ENCODE data around the gene PACS2.

- TF ChIP-seq ZBTB33 (IDR thresholded peaks at IDR 0.05; ENCODE audit: borderline replicate concordance, low read depth) (no peak), TEAD4 (IDR thresholded peaks at IDR 0.05; ENCODE audit: borderline replicate concordance, insufficient read depth) (no peak), MAX (IDR thresholded peaks at IDR 0.05; ENCODE audit: low read depth) (no peak; the same call in 1 of the 2 replicates), GABPA (IDR thresholded peaks at IDR 0.05; ENCODE audit: low read depth) (no peak), USF1 (IDR thresholded peaks at IDR 0.05; ENCODE audit: borderline replicate concordance, low read depth) (no peak)
- TF ChIP-seq, protein P1, sequence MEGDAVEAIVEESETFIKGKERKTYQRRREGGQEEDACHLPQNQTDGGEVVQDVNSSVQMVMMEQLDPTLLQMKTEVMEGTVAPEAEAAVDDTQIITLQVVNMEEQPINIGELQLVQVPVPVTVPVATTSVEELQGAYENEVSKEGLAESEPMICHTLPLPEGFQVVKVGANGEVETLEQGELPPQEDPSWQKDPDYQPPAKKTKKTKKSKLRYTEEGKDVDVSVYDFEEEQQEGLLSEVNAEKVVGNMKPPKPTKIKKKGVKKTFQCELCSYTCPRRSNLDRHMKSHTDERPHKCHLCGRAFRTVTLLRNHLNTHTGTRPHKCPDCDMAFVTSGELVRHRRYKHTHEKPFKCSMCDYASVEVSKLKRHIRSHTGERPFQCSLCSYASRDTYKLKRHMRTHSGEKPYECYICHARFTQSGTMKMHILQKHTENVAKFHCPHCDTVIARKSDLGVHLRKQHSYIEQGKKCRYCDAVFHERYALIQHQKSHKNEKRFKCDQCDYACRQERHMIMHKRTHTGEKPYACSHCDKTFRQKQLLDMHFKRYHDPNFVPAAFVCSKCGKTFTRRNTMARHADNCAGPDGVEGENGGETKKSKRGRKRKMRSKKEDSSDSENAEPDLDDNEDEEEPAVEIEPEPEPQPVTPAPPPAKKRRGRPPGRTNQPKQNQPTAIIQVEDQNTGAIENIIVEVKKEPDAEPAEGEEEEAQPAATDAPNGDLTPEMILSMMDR (IDR thresholded peaks at IDR 0.05) = no peak
- TF ChIP-seq, protein P2, sequence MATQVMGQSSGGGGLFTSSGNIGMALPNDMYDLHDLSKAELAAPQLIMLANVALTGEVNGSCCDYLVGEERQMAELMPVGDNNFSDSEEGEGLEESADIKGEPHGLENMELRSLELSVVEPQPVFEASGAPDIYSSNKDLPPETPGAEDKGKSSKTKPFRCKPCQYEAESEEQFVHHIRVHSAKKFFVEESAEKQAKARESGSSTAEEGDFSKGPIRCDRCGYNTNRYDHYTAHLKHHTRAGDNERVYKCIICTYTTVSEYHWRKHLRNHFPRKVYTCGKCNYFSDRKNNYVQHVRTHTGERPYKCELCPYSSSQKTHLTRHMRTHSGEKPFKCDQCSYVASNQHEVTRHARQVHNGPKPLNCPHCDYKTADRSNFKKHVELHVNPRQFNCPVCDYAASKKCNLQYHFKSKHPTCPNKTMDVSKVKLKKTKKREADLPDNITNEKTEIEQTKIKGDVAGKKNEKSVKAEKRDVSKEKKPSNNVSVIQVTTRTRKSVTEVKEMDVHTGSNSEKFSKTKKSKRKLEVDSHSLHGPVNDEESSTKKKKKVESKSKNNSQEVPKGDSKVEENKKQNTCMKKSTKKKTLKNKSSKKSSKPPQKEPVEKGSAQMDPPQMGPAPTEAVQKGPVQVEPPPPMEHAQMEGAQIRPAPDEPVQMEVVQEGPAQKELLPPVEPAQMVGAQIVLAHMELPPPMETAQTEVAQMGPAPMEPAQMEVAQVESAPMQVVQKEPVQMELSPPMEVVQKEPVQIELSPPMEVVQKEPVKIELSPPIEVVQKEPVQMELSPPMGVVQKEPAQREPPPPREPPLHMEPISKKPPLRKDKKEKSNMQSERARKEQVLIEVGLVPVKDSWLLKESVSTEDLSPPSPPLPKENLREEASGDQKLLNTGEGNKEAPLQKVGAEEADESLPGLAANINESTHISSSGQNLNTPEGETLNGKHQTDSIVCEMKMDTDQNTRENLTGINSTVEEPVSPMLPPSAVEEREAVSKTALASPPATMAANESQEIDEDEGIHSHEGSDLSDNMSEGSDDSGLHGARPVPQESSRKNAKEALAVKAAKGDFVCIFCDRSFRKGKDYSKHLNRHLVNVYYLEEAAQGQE (IDR thresholded peaks at IDR 0.05; ENCODE audit: low read depth, low read length) = no peak
Measured at GRCh38 chr14:105398726-105399465, 84.3 kb downstream of the PACS2 start.

Data from SK-N-SH (cell line).